NCI-H2227 (cell line): ENCODE measurements around the gene MRPL38.
"Not testable (repeated sequence)": the region's sequence is repeated elsewhere in the genome, so short reads cannot be mapped to it uniquely, and the experiment has no call there.

ENCODE experiments used
- DNase-seq: peaks from one replicate; lab custom pipeline; 2025; ENCODE audit not compliant: unreplicated experiment; lab: John Stamatoyannopoulos, UW

MRPL38 gene

GRCh38 chr17:75855310-75856061 lies 49.2 kb downstream of the MRPL38 start, which contains the start of gene WBP2:
WBP2 (minus strand) TSS chr17:75855335; CDS start chr17:75855297, 38 bp downstream.
- peak; percentile 100 for DNase-seq

- no peak for DNase-seq
Measured at GRCh38 chr17:75854881-75855309, 49.8 kb downstream of the MRPL38 start.

- DNase-seq, result no peak
Measured at GRCh38 chr17:75854101-75854748, 50.5 kb downstream of the MRPL38 start.

GRCh38 chr17:75853433-75853832 lies 51.3 kb downstream of the MRPL38 start:
- DNase-seq, result no peak

GRCh38 chr17:75851693-75851991 lies 53.0 kb downstream of the MRPL38 start:
- not testable (repeated sequence) for DNase-seq

GRCh38 chr17:75850928-75851692 lies 53.6 kb downstream of the MRPL38 start:
- no peak for DNase-seq

- DNase-seq, result no peak
Measured at GRCh38 chr17:75849724-75850123, 55.0 kb downstream of the MRPL38 start.

- no peak for DNase-seq
Measured at GRCh38 chr17:75849279-75849646, 55.4 kb downstream of the MRPL38 start.
